NCI-H748 (cell line): ENCODE data around the gene IRX5.

ENCODE experiments used
- DNase-seq: peaks from one replicate; lab custom pipeline; 2025; ENCODE audit not compliant: unreplicated experiment; lab: John Stamatoyannopoulos, UW

Gene IRX5

DNA sequence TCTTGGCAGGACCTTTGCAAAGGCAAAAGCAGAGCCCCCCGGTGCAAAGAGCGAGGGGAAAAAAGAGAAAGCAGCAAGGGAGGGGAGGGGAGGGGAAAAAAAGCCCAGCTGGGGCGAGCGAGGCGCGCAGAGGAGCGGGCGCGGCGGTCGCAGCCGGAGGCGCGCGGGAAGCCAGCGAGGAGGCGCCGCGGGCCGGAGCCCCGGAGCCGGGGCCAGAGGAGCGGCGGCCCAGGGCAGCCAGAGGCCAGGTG, 129 bp downstream of the IRX5 start:
- no peak for DNase-seq

DNA sequence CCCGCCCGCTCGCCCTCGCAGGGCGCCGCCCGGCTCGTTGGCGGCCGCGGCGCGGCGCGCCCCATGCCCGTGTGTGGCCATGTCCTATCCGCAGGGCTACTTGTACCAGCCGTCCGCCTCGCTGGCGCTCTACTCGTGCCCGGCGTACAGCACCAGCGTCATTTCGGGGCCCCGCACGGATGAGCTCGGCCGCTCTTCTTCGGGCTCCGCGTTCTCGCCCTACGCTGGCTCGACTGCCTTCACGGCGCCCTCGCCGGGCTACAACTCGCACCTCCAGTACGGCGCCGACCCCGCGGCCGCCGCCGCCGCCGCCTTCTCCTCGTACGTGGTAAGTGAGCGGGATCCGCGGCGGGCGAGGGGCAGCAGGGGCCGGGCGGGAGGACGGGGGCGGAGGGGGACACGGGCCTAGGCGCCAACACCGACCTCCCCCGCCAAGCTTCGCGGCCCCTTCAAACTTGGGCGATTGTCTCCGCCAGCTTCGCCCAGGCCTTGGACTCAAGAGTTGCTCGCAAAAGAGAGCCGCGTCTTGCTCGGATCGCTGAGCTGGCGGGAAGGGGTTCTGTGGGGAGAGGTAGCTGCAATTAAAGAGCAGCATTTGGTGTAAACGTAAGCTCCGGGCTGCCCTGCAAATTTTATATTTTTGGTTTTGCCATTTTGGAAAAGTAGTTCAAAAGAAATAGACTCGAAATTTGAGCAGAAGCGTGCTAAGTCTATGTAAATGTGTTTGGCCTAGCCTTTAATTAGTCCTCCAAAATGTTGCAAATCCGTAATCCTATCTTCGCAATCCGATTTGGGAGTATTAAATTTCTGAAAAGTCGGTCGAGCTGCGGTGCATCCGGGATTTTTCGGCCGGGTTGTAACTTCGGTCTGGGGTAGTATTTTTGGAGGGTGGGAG, 702 bp downstream of the IRX5 start:
- DNase-seq: peak; percentile 69

DNA sequence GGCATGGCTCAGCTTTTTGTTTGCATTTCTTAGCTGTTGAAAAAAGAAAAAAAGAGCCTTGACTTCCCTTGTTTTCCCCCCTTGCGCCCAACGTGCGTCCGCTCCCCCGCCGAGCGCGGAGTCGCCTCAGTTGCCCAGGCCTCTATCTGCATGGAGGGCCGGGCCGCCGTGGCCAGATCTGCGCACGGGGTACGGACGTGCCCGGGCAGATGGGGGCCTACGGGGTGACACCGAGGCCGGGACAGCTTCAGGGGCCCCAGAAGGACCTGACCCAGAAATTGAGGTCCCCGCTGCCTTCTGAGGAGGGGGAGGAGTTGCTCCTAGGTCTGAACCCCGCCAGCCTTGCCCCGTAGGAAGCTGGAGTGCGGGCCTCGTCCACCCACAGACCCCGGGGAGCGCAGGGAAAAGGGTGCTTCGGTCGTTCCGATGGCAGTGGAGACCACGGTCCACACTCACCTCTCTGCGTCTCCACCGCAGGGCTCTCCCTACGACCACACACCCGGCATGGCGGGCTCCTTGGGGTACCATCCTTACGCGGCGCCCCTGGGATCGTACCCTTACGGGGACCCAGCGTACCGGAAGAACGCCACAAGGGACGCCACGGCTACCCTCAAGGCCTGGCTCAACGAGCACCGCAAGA, 1.5 kb downstream of the IRX5 start:
- DNase-seq: peak; percentile 19

DNA sequence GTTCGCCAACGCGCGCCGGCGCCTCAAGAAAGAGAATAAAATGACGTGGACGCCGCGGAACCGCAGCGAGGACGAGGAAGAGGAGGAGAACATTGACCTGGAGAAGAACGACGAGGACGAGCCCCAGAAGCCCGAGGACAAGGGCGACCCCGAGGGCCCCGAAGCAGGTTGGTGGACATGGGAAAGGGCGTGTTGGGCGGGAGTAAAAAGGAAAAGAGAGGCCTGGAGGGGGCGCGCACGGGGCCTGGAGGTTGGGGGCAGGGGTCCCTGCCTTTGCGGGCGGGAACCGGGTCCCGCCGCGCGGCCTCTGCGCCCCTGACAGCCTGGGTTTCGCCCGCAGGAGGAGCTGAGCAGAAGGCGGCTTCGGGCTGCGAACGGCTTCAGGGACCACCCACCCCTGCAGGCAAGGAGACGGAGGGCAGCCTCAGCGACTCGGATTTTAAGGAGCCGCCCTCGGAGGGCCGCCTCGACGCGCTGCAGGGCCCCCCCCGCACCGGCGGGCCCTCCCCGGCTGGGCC, 2.1 kb downstream of the IRX5 start:
- peak; percentile 5 for DNase-seq

DNA sequence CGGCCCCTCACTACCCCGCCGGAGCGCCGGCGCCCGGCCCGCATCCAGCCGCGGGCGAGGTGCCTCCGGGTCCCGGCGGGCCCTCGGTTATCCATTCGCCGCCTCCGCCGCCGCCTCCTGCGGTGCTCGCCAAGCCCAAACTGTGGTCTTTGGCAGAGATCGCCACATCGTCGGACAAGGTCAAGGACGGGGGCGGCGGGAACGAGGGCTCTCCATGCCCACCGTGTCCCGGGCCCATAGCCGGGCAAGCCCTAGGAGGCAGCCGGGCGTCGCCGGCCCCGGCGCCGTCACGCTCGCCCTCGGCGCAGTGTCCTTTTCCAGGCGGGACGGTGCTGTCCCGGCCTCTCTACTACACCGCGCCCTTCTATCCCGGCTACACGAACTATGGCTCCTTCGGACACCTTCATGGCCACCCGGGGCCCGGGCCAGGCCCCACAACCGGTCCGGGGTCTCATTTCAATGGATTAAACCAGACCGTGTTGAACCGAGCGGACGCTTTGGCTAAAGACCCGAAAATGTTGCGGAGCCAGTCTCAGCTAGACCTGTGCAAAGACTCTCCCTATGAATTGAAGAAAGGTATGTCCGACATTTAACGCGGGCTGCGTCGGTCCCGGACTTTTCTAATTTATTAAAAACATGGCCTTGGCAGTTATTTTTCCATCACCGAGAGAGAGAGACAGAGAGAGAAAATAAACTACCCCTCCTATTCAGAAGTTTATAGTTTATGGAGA, 2.8 kb downstream of the IRX5 start:
- DNase-seq: no peak

DNA sequence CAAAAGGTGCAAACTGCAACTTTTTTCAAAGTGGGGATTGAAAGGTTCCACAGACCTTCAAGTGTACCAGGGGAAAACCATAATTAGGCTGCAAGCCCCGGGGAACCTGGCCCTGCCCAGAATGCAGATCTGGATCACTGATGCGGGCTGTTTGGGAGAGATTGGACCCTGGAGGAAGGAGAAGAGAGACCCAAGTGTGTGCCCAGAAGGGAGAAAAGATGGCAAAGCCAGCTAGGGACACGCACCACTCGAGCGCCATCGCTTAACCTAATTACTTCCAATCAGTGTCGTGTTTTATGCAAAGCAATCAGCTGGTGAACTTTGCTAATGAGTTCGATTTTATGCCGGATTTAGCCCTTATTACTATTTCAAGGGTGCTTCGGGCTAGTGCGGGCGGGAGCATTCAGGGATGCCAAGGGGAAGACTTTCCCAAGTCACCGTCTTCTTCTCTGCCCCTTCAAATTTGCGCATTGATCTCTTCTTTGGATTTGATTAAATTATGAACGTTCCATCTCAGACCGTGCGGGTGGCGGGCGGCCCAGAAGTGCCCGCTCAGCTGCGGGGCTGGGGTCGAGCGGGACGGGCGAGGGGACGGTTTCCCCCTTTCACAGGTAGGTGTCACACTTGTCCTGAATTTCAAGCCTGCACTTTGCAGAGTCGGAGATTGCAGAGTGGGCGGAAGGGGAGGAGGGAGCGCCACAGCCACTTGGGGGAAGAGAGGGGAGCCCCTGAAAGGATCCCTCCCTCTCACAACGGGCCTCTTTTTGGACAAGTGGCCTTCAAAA, 4.0 kb downstream of the IRX5 start:
- DNase-seq: peak; percentile 48

DNA sequence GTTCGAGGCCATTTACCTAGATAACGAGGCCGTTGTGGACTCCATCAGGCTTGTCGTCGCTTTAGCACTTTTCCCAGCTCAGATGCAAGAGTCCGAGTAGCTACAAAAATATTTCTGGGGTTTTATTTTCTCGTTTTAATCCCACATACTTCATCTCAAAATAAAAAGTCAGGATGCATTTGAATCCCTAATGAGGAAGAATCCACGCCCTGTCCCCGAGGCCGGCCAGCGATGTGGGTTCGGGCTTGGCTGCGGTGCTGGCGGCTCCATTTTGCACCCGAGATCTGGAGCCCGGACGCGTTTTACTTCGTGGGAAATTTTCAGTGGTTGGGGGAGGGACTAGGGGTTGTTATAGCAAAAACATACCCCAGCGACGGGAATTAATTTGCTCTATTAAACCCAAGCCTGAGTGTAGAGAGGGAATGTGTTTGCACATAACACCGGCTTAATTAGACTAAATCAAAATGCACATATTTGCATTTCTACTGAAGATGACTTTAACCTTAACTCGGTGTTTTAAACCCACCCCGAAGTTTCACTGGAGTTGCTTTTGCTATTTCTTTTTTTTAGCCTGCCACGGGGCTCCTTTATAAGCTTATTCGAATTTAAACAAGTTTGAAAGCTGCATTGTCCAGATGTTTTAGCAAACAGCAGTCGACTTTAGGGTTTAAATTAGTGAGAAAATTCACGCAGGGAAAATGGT, 4.8 kb downstream of the IRX5 start:
- DNase-seq: no peak

DNA sequence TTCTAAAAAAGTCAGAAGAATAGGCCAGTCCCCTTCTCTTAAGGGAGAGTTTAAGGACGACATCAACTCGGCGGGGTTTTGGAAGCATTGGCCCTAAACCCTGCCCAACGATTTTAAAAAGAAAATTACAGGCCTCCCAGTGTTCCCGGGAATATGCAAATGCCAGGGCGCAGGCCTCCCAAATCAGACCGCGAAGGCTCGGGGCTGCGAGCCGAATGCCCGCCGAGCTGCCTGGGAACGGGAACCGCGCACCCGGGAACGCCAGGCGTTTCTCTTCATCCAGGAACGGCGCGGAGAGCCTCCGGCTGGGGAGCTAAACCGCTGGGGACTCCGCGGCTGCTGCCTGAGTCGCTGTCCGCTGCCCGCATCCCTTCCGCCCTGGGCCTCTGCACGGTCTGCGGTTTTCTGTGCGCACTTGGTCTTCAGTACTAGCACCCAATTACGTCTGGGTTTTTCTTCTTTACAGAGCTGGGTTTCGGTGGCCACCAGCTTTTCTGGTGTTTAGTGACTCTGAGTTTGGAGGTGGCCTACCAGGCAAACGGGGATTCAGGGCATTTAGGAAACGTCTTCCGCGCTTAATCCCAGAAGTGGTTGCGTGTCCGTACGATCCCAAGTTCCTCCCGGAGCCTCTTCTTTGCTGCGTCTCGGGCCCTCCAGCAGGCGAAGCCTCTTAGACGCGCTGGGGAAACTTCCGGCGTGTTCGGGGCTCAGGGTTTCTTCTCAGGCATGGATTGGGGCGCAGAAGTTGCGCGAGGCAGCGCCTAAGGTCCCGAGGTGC, 5.7 kb downstream of the IRX5 start:
- DNase-seq: peak; percentile 69

DNA sequence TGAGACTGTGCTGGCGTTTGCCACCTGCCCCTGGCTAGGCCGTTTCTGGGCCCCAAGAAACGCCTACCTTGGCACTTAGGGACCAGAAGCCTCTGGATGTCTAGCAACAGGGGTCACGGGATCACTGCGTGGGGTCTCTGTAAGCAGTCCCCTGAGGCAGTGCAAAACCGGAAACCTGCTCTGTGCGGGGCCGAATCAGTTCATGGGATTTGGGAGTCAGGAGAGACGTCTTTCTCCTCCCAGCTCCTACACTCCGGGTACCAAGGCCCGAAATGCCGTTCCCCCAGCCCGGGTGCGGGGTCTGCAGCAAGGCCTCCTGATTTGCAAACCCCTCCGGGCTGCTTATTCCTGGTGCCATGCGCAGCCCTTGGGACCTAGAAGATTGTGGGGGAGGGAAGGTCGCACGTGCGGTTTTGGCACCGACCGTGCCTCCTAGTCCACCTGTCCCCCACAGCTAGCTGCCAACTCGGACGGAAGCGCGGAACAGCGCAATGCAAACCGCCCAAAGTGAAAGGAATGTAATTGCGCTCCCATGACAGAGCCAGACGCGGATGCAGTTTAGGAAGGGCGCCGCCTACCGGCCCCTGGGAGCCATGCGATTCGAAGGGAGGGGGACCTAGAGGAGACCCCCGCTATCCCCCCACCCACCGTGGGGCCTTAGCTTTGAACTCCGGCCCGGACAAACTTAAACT, 6.5 kb downstream of the IRX5 start:
- peak; percentile 71 for DNase-seq

DNA sequence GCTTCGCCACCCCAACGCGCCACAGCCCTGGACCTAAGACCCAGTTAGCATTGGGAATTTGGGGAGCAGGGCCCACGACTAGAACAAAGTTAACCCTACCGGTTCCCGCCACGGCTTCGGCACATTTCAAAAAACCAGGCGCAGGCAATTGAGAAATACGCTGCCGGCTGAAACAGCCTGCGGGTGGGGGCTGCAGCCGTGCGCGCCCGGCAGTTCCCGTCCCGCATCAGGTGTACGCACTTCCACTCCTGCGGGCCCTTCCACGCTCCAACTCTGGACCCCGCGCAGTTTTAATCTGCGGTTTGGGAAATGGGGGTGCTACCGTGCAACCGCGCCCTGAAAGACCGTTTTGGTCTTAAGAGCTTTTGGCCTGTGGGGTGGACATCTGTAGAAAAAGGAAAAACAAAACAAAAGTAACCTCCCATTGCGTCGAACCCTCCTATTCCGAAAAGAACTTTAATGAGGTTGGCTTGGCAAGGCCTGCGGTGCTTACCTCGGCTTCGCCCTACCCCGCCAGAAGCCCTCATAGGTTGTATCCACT, 7.1 kb downstream of the IRX5 start:
- peak; percentile 42 for DNase-seq

DNA sequence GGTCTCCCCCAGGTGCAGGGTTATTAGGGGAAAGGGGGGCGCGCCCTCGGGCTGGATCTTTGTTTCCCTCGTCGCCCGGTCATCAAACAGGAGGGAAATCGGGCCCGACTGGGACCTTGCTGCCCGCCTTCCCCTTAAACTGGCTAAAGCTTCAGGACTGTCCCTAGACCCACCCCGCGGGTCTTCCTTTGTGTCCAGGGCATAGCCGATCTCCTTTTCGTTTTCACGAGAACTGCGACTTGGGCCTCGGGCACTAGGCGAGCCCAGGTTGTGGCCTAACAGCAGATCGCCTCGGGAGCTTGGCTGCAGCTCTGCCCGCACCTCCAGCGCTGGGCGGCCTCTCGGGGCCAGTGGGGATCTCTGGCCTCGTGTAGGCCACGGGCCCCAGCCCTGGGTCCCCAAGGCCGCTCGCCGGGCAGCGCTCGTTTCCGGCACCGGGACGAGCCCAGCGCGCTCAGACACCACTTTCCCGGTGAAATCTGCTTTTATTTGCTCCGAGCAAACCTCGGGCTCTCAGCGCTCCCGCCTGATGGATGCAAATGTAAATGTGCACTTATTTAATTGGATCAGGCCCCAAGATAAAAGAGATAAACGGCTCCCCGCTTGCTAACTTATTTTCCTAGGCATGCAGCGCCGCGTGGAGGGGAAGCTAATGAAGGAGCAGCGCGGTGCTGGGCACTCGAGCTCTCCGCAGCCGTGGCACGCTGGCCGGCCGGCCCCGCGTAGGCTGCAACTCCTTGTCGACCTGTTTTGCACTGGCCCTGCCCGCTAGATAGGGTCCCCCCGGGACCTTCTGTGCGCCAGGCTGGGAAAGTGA, 7.8 kb downstream of the IRX5 start:
- DNase-seq: peak; percentile 62

DNA sequence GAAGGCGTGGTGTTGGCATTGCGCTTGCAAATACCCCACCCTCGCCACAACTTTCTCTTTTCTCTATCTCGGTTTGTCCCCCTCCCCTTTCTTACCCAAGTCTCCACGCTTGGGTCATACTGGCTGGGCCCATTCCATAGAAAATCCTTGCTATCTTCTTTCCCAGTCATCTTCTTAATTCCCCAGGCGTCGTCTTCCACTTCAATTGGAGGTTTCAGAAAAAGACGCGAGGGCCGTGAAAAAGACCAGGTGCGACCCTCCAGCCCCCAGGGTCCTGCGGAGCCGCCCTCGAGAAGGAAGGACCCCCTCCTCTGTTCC, 8.3 kb downstream of the IRX5 start:
- DNase-seq: no peak

DNA sequence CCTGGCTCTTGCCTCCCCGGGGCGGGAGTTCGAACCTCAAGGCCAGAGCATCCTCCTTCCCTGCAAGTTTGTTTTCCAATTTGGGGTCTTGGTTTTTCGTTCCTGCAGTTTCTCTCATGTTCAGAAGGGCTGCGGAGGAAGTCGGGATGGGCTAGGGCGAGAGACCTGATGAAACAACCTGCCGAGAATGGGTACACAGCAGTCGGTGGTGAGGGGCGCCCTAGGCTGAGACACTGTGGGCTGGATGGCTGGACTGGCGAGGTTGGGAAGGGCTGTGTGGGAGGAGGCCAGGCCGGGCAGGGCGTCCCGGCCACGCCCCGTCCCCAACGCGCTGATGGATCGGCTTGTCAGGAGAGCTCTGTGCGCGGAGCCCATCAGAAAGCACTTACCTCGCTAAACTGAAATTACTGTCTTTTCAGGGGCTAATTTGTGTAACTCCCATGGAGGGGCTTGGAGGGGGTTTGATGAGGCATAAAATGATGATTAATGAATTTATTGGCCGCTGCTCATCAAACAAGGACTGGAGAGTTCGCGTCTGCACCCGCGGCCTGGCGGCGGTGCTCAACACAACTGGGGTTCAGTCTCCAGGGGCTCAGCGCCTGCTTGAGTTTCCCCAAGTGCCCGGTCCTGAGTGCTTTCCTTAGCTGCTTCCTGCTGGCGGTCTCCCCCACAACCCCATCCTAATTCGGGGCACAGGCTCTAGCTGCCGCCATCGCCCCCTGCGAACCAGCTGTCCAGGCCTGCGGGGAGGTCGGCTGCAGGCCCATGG, 9.0 kb downstream of the IRX5 start:
- DNase-seq: peak; percentile 37

DNA sequence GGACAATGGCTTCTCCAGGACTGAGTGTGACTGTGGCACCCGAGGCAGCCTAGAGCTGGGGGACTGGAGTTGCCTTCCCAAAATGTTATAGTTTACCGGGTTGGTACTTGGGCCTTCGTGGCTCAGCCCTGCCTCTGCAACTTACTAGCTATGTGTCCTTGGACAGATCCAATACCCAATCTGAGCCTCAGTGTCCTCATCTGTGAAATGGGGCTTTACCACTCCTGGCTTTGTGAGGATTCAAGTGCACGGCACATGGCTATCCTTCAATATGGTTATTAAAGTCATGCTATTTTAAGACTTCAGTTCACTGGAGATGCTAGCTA, 9.6 kb downstream of the IRX5 start:
- no peak for DNase-seq

DNA sequence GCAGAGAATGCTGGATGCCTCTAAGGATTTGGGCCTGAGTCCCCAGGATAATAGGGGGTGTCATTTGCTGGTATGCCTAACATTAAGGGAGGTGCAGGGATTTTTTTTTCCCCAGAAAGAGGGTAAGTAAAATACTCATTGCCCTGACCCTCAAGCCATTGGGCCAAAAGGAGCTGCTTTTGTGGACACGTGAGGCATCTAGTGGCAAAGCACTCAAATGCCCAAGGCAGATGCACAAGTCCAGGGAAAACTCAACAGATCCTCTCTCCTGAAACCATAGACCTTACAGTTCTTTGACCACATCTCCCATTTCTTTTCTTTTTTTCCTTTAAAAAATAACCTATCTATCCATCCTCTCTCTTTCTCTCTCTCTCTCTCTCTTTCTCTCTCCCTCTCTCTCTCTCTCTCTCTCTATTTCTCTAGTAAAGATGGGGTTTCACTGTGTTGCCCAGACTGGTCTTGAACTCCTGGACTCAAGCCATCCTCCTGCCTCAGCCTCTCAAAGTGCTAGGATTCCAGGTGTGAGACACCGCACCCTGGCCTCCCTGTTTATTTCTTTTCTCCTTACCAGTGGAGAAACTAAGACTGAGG, 11.8 kb downstream of the IRX5 start:
- no peak for DNase-seq

DNA sequence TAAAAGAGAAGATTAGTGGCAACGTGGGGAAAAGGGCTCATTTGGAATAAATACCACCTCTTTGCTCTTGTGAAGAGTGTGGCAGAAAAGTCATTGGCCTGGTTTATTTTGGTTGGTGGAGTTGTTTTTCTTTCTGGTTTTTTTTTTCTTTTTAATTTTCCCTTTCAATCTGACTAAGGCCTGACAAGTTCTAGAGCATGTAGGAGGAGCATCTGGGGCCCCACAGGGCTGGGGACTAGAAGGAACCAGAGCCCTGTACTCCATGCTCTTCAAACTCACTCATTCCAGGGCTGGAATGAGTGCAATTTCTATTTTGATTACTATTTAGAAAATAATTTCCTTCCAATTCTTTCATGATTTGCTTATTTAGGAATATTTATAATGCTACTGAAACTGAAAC, 13.3 kb downstream of the IRX5 start:
- DNase-seq: no peak

DNA sequence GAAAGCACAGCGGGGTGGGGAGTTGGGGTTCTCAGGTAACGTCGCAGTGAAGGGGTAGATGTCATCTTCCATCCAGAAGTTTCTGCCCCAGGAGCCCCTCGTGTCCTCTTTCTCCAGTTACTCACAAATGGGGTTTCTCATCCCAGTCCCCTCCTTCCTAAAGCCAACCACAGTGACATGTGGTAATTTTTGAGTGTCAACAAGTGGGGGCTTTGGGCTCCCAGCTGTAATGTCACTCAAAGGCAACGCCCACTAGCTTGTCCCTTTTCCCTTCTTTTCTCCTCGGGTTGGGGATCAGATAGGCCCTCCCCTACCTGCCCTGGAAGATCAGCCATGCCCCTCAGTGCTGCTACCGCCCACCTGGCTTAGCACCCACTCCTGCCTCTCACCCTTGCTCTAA, 14.4 kb downstream of the IRX5 start:
- no peak for DNase-seq
